HG03342 (cell line): Measurements from ENCODE around the gene C10orf62.
"Not testable (repeated sequence)": the region's sequence is repeated elsewhere in the genome, so short reads cannot be mapped to it uniquely, and the experiment has no call there.

Source experiments
- ATAC-seq: cut with Tn5 transposase; IDR thresholded peaks from one replicate; pipeline ENCODE4 v1.9.1; 2021; ENCODE audit warnings: mild to moderate bottlenecking, moderate library complexity; ENCODE audit not compliant: unreplicated experiment

Gene C10orf62

GRCh38 chr10:97563337-97563736 lies 26.2 kb upstream of the C10orf62 start:
- ATAC-seq: no peak

GRCh38 chr10:97564776-97565175 lies 24.7 kb upstream of the C10orf62 start:
- ATAC-seq: no peak

GRCh38 chr10:97566336-97566996 lies 23.1 kb upstream of the C10orf62 start:
- no peak for ATAC-seq

GRCh38 chr10:97567891-97568290 lies 21.6 kb upstream of the C10orf62 start:
- ATAC-seq: no peak

- no peak for ATAC-seq
Observed at GRCh38 chr10:97570146-97570788, 19.3 kb upstream of the C10orf62 start.

GRCh38 chr10:97570789-97571471 lies 18.6 kb upstream of the C10orf62 start:
- ATAC-seq: no peak

GRCh38 chr10:97571622-97572021 lies 17.9 kb upstream of the C10orf62 start:
- no peak for ATAC-seq

GRCh38 chr10:97572214-97572989 lies 17.1 kb upstream of the C10orf62 start, which contains the start of gene ANKRD2:
TSS of gene ANKRD2 (plus strand) at chr10:97572779. CDS start at chr10:97572789, 10 bp downstream.
- ATAC-seq: peak; percentile 71

- no peak for ATAC-seq
Observed at GRCh38 chr10:97573021-97573420, 16.5 kb upstream of the C10orf62 start.

GRCh38 chr10:97573672-97574071 lies 15.8 kb upstream of the C10orf62 start:
- ATAC-seq: no peak

GRCh38 chr10:97574374-97575126 lies 15.0 kb upstream of the C10orf62 start:
- ATAC-seq: no peak

GRCh38 chr10:97575127-97575668 lies 14.3 kb upstream of the C10orf62 start:
- ATAC-seq: no peak

- not testable (repeated sequence) for ATAC-seq
Observed at GRCh38 chr10:97576487-97576886, 13.0 kb upstream of the C10orf62 start.

GRCh38 chr10:97577701-97578100 lies 11.8 kb upstream of the C10orf62 start:
- no peak for ATAC-seq

GRCh38 chr10:97578171-97578844 lies 11.2 kb upstream of the C10orf62 start:
- ATAC-seq: no peak

- no peak for ATAC-seq
Observed at GRCh38 chr10:97580421-97581367, 8.8 kb upstream of the C10orf62 start.

GRCh38 chr10:97582169-97582568 lies 7.4 kb upstream of the C10orf62 start:
- ATAC-seq: no peak

- no peak for ATAC-seq
Observed at GRCh38 chr10:97583476-97583875, 6.0 kb upstream of the C10orf62 start.
